PC-9 (cell line): ENCODE results near the gene FBXW7.

Experiments
- CTCF ChIP-seq: fragments of 200-600 bp; sonication (generic); conservative IDR thresholded peaks from 2 replicates; pipeline ENCODE4 v1.6.1; 2017; ENCODE audit warnings: mixed run types, antibody characterized with exemption, mild to moderate bottlenecking, moderate library complexity
- EZH2 ChIP-seq: fragments of 200-600 bp; sonication (generic); IDR thresholded peaks from 2 replicates; pipeline ENCODE4 v1.8.0; 2017; ENCODE audit warnings: antibody characterized with exemption, low read depth

DNA sequence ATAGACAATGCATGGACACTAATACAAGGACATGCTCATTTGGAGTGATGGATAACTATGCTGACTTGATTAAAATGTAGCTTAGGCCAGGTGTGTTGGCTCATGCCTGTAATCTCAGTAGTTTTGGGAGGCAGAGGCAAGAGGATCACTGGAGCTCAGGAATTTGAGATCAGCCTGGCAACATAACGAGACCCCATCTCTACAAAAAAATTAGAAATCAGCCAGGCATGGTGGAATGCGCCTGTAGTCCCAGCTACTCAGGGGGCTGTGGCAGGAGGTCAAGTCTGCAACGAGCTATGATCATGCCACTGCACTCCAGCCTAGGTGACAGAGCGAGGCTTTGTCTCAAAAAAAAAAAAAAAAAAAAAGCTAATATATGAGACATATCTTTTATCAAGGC is 196.3 kb downstream of the FBXW7 start:
- no peak for TF ChIP-seq CTCF
- no peak for TF ChIP-seq EZH2
